ENCODE data around the gene ALK.

DNA sequence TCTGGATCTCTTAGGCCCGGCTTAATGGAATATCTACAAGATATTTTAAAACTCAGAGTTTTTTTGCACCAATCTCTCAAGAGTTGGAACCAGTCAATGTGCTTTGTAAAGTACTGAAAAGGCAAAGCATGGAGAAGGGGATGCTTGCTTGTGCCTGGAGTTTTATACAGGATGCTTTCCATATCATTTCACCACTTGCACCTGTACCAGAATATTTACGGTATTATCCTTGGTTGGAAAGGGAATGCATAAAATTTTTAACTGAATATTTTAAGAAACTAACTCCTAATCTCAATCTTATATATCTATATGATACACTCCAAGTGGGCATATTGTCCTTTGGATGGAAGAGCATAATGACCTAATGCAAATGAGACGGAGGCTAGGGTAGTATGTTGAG, 487.5 kb downstream of the ALK start:
- TF ChIP-seq, protein P1, sequence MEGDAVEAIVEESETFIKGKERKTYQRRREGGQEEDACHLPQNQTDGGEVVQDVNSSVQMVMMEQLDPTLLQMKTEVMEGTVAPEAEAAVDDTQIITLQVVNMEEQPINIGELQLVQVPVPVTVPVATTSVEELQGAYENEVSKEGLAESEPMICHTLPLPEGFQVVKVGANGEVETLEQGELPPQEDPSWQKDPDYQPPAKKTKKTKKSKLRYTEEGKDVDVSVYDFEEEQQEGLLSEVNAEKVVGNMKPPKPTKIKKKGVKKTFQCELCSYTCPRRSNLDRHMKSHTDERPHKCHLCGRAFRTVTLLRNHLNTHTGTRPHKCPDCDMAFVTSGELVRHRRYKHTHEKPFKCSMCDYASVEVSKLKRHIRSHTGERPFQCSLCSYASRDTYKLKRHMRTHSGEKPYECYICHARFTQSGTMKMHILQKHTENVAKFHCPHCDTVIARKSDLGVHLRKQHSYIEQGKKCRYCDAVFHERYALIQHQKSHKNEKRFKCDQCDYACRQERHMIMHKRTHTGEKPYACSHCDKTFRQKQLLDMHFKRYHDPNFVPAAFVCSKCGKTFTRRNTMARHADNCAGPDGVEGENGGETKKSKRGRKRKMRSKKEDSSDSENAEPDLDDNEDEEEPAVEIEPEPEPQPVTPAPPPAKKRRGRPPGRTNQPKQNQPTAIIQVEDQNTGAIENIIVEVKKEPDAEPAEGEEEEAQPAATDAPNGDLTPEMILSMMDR (conservative IDR thresholded peaks at IDR 0.05; ENCODE audit: low read depth in 2 of 2), result no peak
- TF ChIP-seq STAT1 (IDR thresholded peaks at IDR 0.05; ENCODE audit: unreplicated experiment) (no peak), POLR2AphosphoS5 (IDR thresholded peaks at IDR 0.05; ENCODE audit: low read depth) (no peak), EZH2 (IDR thresholded peaks at IDR 0.05; ENCODE audit: low read depth, unreplicated experiment) (no peak), EZH2phosphoT487 (IDR thresholded peaks at IDR 0.05; ENCODE audit: unreplicated experiment) (no peak), CREB1 (CRISPR knock-in tag; IDR thresholded peaks at IDR 0.05; ENCODE audit: low read depth) (no peak), JUNB (IDR thresholded peaks at IDR 0.05; ENCODE audit: unreplicated experiment) (no peak)
- TF ChIP-seq, protein P2, sequence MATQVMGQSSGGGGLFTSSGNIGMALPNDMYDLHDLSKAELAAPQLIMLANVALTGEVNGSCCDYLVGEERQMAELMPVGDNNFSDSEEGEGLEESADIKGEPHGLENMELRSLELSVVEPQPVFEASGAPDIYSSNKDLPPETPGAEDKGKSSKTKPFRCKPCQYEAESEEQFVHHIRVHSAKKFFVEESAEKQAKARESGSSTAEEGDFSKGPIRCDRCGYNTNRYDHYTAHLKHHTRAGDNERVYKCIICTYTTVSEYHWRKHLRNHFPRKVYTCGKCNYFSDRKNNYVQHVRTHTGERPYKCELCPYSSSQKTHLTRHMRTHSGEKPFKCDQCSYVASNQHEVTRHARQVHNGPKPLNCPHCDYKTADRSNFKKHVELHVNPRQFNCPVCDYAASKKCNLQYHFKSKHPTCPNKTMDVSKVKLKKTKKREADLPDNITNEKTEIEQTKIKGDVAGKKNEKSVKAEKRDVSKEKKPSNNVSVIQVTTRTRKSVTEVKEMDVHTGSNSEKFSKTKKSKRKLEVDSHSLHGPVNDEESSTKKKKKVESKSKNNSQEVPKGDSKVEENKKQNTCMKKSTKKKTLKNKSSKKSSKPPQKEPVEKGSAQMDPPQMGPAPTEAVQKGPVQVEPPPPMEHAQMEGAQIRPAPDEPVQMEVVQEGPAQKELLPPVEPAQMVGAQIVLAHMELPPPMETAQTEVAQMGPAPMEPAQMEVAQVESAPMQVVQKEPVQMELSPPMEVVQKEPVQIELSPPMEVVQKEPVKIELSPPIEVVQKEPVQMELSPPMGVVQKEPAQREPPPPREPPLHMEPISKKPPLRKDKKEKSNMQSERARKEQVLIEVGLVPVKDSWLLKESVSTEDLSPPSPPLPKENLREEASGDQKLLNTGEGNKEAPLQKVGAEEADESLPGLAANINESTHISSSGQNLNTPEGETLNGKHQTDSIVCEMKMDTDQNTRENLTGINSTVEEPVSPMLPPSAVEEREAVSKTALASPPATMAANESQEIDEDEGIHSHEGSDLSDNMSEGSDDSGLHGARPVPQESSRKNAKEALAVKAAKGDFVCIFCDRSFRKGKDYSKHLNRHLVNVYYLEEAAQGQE (IDR thresholded peaks at IDR 0.05; ENCODE audit: unreplicated experiment), result no peak
- TF ChIP-seq, protein P3, sequence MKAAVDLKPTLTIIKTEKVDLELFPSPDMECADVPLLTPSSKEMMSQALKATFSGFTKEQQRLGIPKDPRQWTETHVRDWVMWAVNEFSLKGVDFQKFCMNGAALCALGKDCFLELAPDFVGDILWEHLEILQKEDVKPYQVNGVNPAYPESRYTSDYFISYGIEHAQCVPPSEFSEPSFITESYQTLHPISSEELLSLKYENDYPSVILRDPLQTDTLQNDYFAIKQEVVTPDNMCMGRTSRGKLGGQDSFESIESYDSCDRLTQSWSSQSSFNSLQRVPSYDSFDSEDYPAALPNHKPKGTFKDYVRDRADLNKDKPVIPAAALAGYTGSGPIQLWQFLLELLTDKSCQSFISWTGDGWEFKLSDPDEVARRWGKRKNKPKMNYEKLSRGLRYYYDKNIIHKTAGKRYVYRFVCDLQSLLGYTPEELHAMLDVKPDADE (IDR thresholded peaks at IDR 0.05), result no peak
- TF ChIP-seq, protein P4, sequence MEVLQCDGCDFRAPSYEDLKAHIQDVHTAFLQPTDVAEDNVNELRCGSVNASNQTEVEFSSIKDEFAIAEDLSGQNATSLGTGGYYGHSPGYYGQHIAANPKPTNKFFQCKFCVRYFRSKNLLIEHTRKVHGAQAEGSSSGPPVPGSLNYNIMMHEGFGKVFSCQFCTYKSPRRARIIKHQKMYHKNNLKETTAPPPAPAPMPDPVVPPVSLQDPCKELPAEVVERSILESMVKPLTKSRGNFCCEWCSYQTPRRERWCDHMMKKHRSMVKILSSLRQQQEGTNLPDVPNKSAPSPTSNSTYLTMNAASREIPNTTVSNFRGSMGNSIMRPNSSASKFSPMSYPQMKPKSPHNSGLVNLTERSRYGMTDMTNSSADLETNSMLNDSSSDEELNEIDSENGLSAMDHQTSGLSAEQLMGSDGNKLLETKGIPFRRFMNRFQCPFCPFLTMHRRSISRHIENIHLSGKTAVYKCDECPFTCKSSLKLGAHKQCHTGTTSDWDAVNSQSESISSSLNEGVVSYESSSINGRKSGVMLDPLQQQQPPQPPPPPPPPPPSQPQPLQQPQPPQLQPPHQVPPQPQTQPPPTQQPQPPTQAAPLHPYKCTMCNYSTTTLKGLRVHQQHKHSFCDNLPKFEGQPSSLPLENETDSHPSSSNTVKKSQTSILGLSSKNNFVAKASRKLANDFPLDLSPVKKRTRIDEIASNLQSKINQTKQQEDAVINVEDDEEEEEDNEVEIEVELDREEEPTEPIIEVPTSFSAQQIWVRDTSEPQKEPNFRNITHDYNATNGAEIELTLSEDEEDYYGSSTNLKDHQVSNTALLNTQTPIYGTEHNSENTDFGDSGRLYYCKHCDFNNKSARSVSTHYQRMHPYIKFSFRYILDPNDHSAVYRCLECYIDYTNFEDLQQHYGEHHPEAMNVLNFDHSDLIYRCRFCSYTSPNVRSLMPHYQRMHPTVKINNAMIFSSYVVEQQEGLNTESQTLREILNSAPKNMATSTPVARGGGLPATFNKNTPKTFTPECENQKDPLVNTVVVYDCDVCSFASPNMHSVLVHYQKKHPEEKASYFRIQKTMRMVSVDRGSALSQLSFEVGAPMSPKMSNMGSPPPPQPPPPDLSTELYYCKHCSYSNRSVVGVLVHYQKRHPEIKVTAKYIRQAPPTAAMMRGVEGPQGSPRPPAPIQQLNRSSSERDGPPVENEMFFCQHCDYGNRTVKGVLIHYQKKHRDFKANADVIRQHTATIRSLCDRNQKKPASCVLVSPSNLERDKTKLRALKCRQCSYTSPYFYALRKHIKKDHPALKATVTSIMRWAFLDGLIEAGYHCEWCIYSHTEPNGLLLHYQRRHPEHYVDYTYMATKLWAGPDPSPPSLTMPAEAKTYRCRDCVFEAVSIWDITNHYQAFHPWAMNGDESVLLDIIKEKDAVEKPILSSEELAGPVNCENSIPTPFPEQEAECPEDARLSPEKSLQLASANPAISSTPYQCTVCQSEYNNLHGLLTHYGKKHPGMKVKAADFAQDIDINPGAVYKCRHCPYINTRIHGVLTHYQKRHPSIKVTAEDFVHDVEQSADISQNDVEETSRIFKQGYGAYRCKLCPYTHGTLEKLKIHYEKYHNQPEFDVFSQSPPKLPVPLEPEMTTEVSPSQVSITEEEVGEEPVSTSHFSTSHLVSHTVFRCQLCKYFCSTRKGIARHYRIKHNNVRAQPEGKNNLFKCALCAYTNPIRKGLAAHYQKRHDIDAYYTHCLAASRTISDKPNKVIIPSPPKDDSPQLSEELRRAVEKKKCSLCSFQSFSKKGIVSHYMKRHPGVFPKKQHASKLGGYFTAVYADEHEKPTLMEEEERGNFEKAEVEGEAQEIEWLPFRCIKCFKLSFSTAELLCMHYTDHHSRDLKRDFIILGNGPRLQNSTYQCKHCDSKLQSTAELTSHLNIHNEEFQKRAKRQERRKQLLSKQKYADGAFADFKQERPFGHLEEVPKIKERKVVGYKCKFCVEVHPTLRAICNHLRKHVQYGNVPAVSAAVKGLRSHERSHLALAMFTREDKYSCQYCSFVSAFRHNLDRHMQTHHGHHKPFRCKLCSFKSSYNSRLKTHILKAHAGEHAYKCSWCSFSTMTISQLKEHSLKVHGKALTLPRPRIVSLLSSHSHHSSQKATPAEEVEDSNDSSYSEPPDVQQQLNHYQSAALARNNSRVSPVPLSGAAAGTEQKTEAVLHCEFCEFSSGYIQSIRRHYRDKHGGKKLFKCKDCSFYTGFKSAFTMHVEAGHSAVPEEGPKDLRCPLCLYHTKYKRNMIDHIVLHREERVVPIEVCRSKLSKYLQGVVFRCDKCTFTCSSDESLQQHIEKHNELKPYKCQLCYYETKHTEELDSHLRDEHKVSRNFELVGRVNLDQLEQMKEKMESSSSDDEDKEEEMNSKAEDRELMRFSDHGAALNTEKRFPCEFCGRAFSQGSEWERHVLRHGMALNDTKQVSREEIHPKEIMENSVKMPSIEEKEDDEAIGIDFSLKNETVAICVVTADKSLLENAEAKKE (CRISPR knock-in tag; IDR thresholded peaks at IDR 0.05), result no peak
